H9 (cell line): ENCODE data around the gene CCDC3. TPM values are rescaled to one million over a fixed set of nuclear protein-coding genes. Genes with fewer than 3 reads are reported as not detected.

Experiments used
- DNase-seq: peaks from one replicate; pipeline ENCODE4 v3.0.0-alpha.2; 2017
- H2AFZ ChIP-seq: one replicate; pipeline ENCODE4 v1.6.1; 2013; ENCODE audit warnings: mild to moderate bottlenecking, low read length, control low read depth, moderate library complexity
- H2AK5ac ChIP-seq: 2 replicates; pipeline ENCODE4 v1.6.1; 2013; ENCODE audit warnings: low read length, control low read depth, mixed read lengths; ENCODE audit not compliant: insufficient read length
- H2BK120ac ChIP-seq: one replicate; pipeline ENCODE4 v1.6.1; 2013; ENCODE audit warnings: low read depth, mild to moderate bottlenecking, low read length, control low read depth, inconsistent platforms; ENCODE audit not compliant: poor library complexity, severe bottlenecking
- H2BK12ac ChIP-seq: 2 replicates; pipeline ENCODE4 v1.6.1; 2013; ENCODE audit warnings: low read length, control low read depth, mixed read lengths, low read depth; ENCODE audit not compliant: insufficient read length
- H2BK15ac ChIP-seq: 2 replicates; pipeline ENCODE4 v1.6.1; 2013; ENCODE audit warnings: low read depth, low read length, control low read depth
- H2BK20ac ChIP-seq: one replicate; pipeline ENCODE4 v1.6.1; 2013; ENCODE audit warnings: low read depth, mild to moderate bottlenecking, low read length, control low read depth, inconsistent platforms; ENCODE audit not compliant: poor library complexity, severe bottlenecking
- H2BK5ac ChIP-seq: 2 replicates; pipeline ENCODE4 v1.6.1; 2013; ENCODE audit warnings: low read length, control low read depth, mixed read lengths; ENCODE audit not compliant: insufficient read length
- H3K14ac ChIP-seq: 2 replicates; pipeline ENCODE4 v1.6.1; 2013; ENCODE audit warnings: low read length, control low read depth; ENCODE audit not compliant: insufficient read depth
- H3K18ac ChIP-seq: 2 replicates; pipeline ENCODE4 v1.6.1; 2013; ENCODE audit warnings: low read depth, mild to moderate bottlenecking, mixed read lengths, low read length, control low read depth; ENCODE audit not compliant: insufficient read length
- H3K23ac ChIP-seq: 2 replicates; pipeline ENCODE4 v1.6.1; 2013; ENCODE audit warnings: low read length, control low read depth, mixed read lengths, low read depth; ENCODE audit not compliant: insufficient read length
- H3K23me2 ChIP-seq: 2 replicates; pipeline ENCODE4 v1.6.1; 2013; ENCODE audit warnings: low read depth, mild to moderate bottlenecking, mixed read lengths, low read length, control low read depth; ENCODE audit not compliant: insufficient read length, poor library complexity, severe bottlenecking
- H3K27ac ChIP-seq: 2 replicates; pipeline ENCODE4 v1.5.1; 2013; ENCODE audit warnings: low read length, control low read depth, mixed read lengths, low read depth; ENCODE audit not compliant: insufficient read length
- H3K27me3 ChIP-seq: 2 replicates; pipeline ENCODE4 v1.6.1; 2013; ENCODE audit warnings: low read length, control low read depth, inconsistent platforms; ENCODE audit not compliant: insufficient read depth
- H3K4ac ChIP-seq: 2 replicates; pipeline ENCODE4 v1.6.1; 2013; ENCODE audit warnings: low read depth, mild to moderate bottlenecking, control low read depth, inconsistent platforms, low read length, moderate library complexity
- H3K4me1 ChIP-seq: 2 replicates; pipeline ENCODE4 v1.6.1; 2013; ENCODE audit warnings: low read length, control low read depth, inconsistent platforms; ENCODE audit not compliant: insufficient read depth
- H3K4me2 ChIP-seq: 2 replicates; pipeline ENCODE4 v1.6.1; 2013; ENCODE audit warnings: low read length, control low read depth, mixed read lengths; ENCODE audit not compliant: insufficient read length, insufficient read depth
- H3K56ac ChIP-seq: 2 replicates; pipeline ENCODE4 v1.6.1; 2013; ENCODE audit warnings: low read depth, mild to moderate bottlenecking, mixed read lengths, low read length, control low read depth; ENCODE audit not compliant: insufficient read length
- H3K79me1 ChIP-seq: 2 replicates; pipeline ENCODE4 v1.6.1; 2013; ENCODE audit warnings: low read depth, mild to moderate bottlenecking, moderate library complexity, low read length, control low read depth, inconsistent platforms; ENCODE audit not compliant: insufficient read depth, poor library complexity, severe bottlenecking
- H3K79me2 ChIP-seq: 2 replicates; pipeline ENCODE4 v1.6.1; 2013; ENCODE audit warnings: low read length, control low read depth, inconsistent platforms; ENCODE audit not compliant: insufficient read depth
- H3K9ac ChIP-seq: 2 replicates; pipeline ENCODE4 v1.6.1; 2013; ENCODE audit warnings: low read length, control low read depth, mixed read lengths; ENCODE audit not compliant: insufficient read length; ENCODE audit errors: extremely low read depth
- H3K9me3 ChIP-seq: one replicate; pipeline ENCODE4 v1.6.1; 2013; ENCODE audit warnings: low read depth, low read length, inconsistent platforms; ENCODE audit not compliant: control insufficient read depth
- H3T11ph ChIP-seq: one replicate; pipeline ENCODE4 v1.6.1; 2013; ENCODE audit warnings: mild to moderate bottlenecking, low read length, control low read depth, inconsistent platforms
- H4K20me1 ChIP-seq: one replicate; pipeline ENCODE4 v1.6.1; 2013; ENCODE audit not compliant: control insufficient read depth, insufficient read length, insufficient read depth
- H4K5ac ChIP-seq: 2 replicates; pipeline ENCODE4 v1.6.1; 2013; ENCODE audit warnings: low read depth, mild to moderate bottlenecking, mixed read lengths, low read length, control low read depth; ENCODE audit not compliant: insufficient read length
- H4K8ac ChIP-seq: replicated peaks from 2 replicates; pipeline ENCODE4 v1.6.1; 2013; ENCODE audit warnings: low read length, control low read depth, mixed read lengths, low read depth; ENCODE audit not compliant: insufficient read length
- H4K91ac ChIP-seq: 2 replicates; pipeline ENCODE4 v1.6.1; 2013; ENCODE audit warnings: low read depth, mild to moderate bottlenecking, moderate library complexity, mixed read lengths, low read length, control low read depth; ENCODE audit not compliant: insufficient read length
- H3K27ac Mint-ChIP-seq, 3 experiments: 2 replicates in 2 of 3; 3 replicates in 1 of 3; pipeline ENCODE4 v1.8.0; 2020 to 2021; ENCODE audit warnings: mixed read lengths in 3 of 3, mild to moderate bottlenecking in 1 of 3, moderate library complexity in 1 of 3
- H3K27me3 Mint-ChIP-seq: 2 replicates; pipeline ENCODE4 v1.8.0; 2021; ENCODE audit warnings: low read depth, mild to moderate bottlenecking, moderate library complexity, mixed read lengths
- H3K36me3 Mint-ChIP-seq, 3 experiments: 2 replicates in 2 of 3; 3 replicates in 1 of 3; pipeline ENCODE4 v1.8.0; 2020 to 2021; ENCODE audit warnings: low read depth in 3 of 3, mixed read lengths in 3 of 3; ENCODE audit not compliant: insufficient read depth in 1 of 3
- H3K4me1 Mint-ChIP-seq, 2 experiments: 2 replicates each; pipeline ENCODE4 v1.8.0; 2020; ENCODE audit warnings: mixed read lengths in 2 of 2
- H3K4me3 Mint-ChIP-seq, 2 experiments: 2 replicates in 1 of 2; 3 replicates in 1 of 2; pipeline ENCODE4 v1.8.0; 2020 to 2021; ENCODE audit warnings: mild to moderate bottlenecking in 2 of 2, mixed read lengths in 2 of 2, moderate library complexity in 1 of 2
- H3K9me3 Mint-ChIP-seq, 2 experiments: 2 replicates in 1 of 2; 3 replicates in 1 of 2; pipeline ENCODE4 v1.8.0; 2020; ENCODE audit warnings: mild to moderate bottlenecking in 2 of 2, mixed read lengths in 2 of 2, moderate library complexity in 1 of 2
- CTCF ChIP-seq: fragments of 200-600 bp; sonication (generic); conservative IDR thresholded peaks from 3 replicates; pipeline ENCODE4 v1.8.0; 2021; ENCODE audit warnings: antibody characterized with exemption, mild to moderate bottlenecking
- WGBS: extraction: QIAGEN DNeasy Blood & Tissue Kit; methylation state at CpG from one replicate; pipeline ENCODE4 v1.1.7; 2013; ENCODE audit warnings: missing lambda C conversion rate, low lambda C conversion rate, mixed read lengths; ENCODE audit not compliant: insufficient read length; ENCODE audit errors: extremely low coverage; 5-methylcytosine and 5-hydroxymethylcytosine counted together
- total RNA-seq: library from RNA; stranded (reverse); gene quantifications from 2 replicates; pipeline ENCODE4 v1.2.1, GENCODE V29; 2021

Gene CCDC3
- total RNA-seq, 1 experiment from 2014 or later = 2.3 TPM

GRCh38 chr10:12909182-12909835 is 92.2 kb downstream of the CCDC3 start:
- Histone ChIP-seq H3K79me1 (no peaks in the 10 kb centered on the region), H3K56ac (no peak overlapping the region), H4K5ac (no peak overlapping the region), H3K9me3 (no peaks in the 10 kb centered on the region), H3K4me1 (no peaks in the 10 kb centered on the region), H3K18ac (no peak overlapping the region), H4K8ac (no peak overlapping the region), H2AK5ac (no peak overlapping the region), H4K20me1 (no peaks in the 10 kb centered on the region), H2AFZ (no peak overlapping the region), H4K91ac (no peak overlapping the region), H2BK5ac (no peak overlapping the region), H3K27me3 (no peaks in the 10 kb centered on the region), H3K79me2 (no peaks in the 10 kb centered on the region), H2BK12ac (no peak overlapping the region), H2BK15ac (no peak overlapping the region), H3K23me2 (no peaks in the 10 kb centered on the region), H3T11ph (no peak overlapping the region), H3K9ac (no peak overlapping the region), H3K27ac (no peak overlapping the region), H2BK20ac (no peak overlapping the region), H2BK120ac (no peak overlapping the region), H3K23ac (no peak overlapping the region), H3K4ac (no peak overlapping the region), H3K14ac (no peak overlapping the region), H3K4me2 (no peak overlapping the region)
- no peak overlapping the region for H3K27ac Mint-ChIP-seq
- H3K4me3 Mint-ChIP-seq = no peak overlapping the region
- no peaks in the 10 kb centered on the region; the same call in 1 of the 2 replicates for H3K27me3 Mint-ChIP-seq
- no peaks in the 10 kb centered on the region for H3K9me3 Mint-ChIP-seq
- WGBS = no CpG with 5 or more reads among the region's 9 CpGs
- H3K36me3 Mint-ChIP-seq = no peaks in the 10 kb centered on the region; a peak in 1 of 7 replicates
- peaks cover 5 to 6% of the 10 kb centered on the region in 2 experiments; a peak in 1 of 4 replicates for H3K4me1 Mint-ChIP-seq
- no peak for TF ChIP-seq CTCF
- DNase-seq = no peak
